GM21528 (cell line): ENCODE results near the gene ZNF367.

Experiments
- ATAC-seq: cut with Tn5 transposase; IDR thresholded peaks from one replicate; pipeline ENCODE4 v1.9.1; 2021; ENCODE audit warnings: mild to moderate bottlenecking, moderate library complexity; ENCODE audit not compliant: unreplicated experiment, low FRiP score

Gene ZNF367

GRCh38 chr9:96418083-96418919, at the start of gene ZNF367:
Gene ZNF367 (minus strand): TSS chr9:96418370. CDS start chr9:96418032, 338 bp downstream.
- peak; percentile 62 for ATAC-seq

GRCh38 chr9:96467784-96468183, 49.6 kb upstream of the ZNF367 start:
- no peak for ATAC-seq

- ATAC-seq, result no peak
Measured at GRCh38 chr9:96464426-96464825, 46.3 kb upstream of the ZNF367 start.

GRCh38 chr9:96462541-96462940, 44.4 kb upstream of the ZNF367 start:
- ATAC-seq, result no peak

- ATAC-seq, result no peak
Measured at GRCh38 chr9:96461336-96461735, 43.2 kb upstream of the ZNF367 start.

GRCh38 chr9:96460882-96461281, 42.7 kb upstream of the ZNF367 start:
- no peak for ATAC-seq

- no peak for ATAC-seq
Measured at GRCh38 chr9:96460470-96460869, 42.3 kb upstream of the ZNF367 start.

GRCh38 chr9:96459268-96460007, 41.3 kb upstream of the ZNF367 start:
- no peak for ATAC-seq

GRCh38 chr9:96458226-96458625, 40.1 kb upstream of the ZNF367 start:
- no peak for ATAC-seq

GRCh38 chr9:96457266-96457665, 39.1 kb upstream of the ZNF367 start:
- no peak for ATAC-seq

- no peak for ATAC-seq
Measured at GRCh38 chr9:96453625-96454024, 35.5 kb upstream of the ZNF367 start.

- ATAC-seq, result peak; percentile 19
Measured at GRCh38 chr9:96450613-96451528, 32.7 kb upstream of the ZNF367 start.

- ATAC-seq, result peak; percentile 92
Measured at GRCh38 chr9:96449845-96450612, 31.9 kb upstream of the ZNF367 start, which contains the start of gene HABP4. Gene HABP4 (plus strand): TSS chr9:96450169. CDS start chr9:96450280, 111 bp downstream.

- peak; percentile 28 for ATAC-seq
Measured at GRCh38 chr9:96449523-96449844, 31.3 kb upstream of the ZNF367 start.

- no peak for ATAC-seq
Measured at GRCh38 chr9:96448546-96449170, 30.5 kb upstream of the ZNF367 start.

GRCh38 chr9:96447406-96447805, 29.2 kb upstream of the ZNF367 start:
- ATAC-seq, result no peak

- ATAC-seq, result no peak
Measured at GRCh38 chr9:96442491-96442890, 24.3 kb upstream of the ZNF367 start.

- ATAC-seq, result no peak
Measured at GRCh38 chr9:96441798-96442445, 23.8 kb upstream of the ZNF367 start.

GRCh38 chr9:96440671-96441199, 22.6 kb upstream of the ZNF367 start:
- ATAC-seq, result no peak
